Measurements from ENCODE around the gene SIGLEC6.

Gene SIGLEC6

DNA sequence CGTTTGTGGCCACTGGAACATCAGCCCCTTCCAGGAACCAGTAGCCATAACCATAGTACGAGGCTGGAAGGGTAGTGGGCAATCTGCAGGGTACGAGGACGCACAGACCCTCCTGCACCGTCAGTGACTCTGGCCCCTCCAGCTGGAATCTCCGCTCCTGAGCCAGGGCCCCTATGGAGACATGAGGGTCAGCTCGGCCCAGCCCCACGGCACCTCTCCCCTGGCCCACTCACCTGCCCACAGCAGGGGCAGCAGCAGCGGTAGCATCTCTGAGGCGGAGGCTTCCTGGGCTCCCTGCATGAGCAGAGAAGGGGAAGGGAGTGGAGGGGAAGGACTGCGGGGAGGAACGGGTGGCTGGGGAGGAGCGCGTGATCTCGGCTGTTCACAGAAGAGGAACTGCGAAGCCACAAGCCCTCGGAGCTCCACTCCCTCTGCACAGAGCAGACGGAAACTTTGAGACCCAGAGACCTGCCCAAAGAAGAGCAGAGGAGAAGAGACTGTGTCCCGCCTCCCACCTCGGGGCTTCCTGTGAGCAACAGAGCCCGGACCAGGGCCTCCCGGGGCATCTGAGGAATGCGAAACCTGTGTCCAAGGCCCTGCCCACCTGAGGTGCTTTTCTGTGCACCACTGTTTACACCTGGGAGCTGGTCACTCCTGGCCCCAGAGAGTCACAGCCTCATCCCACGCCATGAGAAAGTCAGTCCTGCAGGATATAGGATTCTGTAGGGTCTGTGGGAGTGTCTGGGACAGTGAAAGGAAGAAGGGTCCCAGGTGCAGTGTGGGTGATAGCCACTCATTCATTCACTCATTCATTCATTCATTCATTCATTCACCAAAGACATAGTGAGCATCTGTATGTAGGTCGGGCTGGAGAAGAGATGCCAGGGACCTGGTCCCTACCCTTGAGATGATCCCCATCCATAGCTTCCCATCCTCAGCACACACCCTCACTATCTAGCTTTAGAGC is at the start of gene SIGLEC6:
TSS of gene SIGLEC6 (minus strand) at position 322 of the 967 bp plus-strand sequence. CDS start at position 300, 22 bp downstream.
- Histone ChIP-seq H3K4me2 (peak within 1 kb of the TSS; percentile 71), H3K36me3 (no peaks in the 10 kb centered on the region), H3K27me3 (no peaks in the 10 kb centered on the region), H3K27ac (no peak within 1 kb of the TSS), H3K4me3 (no peak within 1 kb of the TSS), H3K9ac (no peak within 1 kb of the TSS), H3K9me3 (no peaks in the 10 kb centered on the region), H3K4me1 (peaks cover 17% of the 10 kb centered on the region), H4K20me1 (no peaks in the 10 kb centered on the region)
- no peak for TF ChIP-seq Cebpa-rat (IDR thresholded peaks at IDR 0.05)

DNA sequence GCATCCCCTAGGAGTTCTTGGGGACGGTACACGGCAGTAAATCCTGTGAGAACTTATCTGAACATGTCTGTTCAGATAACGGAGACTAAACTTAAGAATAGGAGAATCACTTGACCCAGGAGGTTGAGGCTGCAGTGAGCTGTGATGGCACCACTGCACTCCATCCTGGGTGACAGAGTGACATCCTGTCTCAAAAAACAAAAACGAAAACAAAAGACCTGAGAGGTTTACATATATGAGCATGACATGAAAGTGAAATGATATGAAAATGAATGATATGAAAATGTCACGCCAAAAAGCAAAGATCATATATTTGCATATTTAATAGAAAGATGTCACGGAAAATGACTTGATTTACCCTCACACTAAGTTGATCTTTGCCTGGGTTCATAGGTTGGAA is 45.4 kb upstream of the SIGLEC6 start:
- H3K9me3 ChIP-seq, result no peaks in the 10 kb centered on the region
- no peak overlapping the region for H3K27ac ChIP-seq
- no peak overlapping the region for H3K4me3 ChIP-seq
- no peak overlapping the region for H3K4me2 ChIP-seq
- H3K9ac ChIP-seq, result no peak overlapping the region
- peaks cover 35% of the 10 kb centered on the region for H3K36me3 ChIP-seq
- TF ChIP-seq Cebpa-rat (IDR thresholded peaks at IDR 0.05), result no peak
- H3K27me3 ChIP-seq, result no peaks in the 10 kb centered on the region
- no peaks in the 10 kb centered on the region for H4K20me1 ChIP-seq
- peaks cover 10% of the 10 kb centered on the region for H3K4me1 ChIP-seq

DNA sequence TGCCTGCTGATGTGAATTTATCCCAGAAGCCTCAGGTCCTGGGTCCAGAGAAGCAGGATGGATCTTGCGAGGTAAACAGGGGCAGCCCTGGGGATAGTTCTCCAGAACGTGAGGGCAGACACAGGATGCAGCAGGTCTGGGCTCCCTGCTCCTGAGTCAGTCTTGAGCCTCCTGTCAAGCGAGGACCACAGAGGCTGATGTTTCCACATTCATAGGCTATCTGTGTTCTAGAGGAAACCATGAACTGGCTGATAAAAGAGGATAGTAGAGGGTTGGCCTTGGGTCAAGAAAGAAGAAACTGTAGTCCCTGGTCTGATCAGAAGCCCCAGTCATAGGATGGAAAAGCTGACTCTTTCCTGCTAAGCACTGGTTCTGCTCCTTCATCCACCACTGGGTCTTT is 41.9 kb upstream of the SIGLEC6 start:
- Histone ChIP-seq H4K20me1 (no peaks in the 10 kb centered on the region), H3K4me3 (no peak overlapping the region), H3K27ac (no peak overlapping the region), H3K9ac (no peak overlapping the region), H3K9me3 (no peaks in the 10 kb centered on the region), H3K36me3 (peaks cover 18% of the 10 kb centered on the region), H3K4me1 (peaks cover 12% of the 10 kb centered on the region), H3K4me2 (no peak overlapping the region), H3K27me3 (no peaks in the 10 kb centered on the region)
- TF ChIP-seq Cebpa-rat (IDR thresholded peaks at IDR 0.05), result no peak

DNA sequence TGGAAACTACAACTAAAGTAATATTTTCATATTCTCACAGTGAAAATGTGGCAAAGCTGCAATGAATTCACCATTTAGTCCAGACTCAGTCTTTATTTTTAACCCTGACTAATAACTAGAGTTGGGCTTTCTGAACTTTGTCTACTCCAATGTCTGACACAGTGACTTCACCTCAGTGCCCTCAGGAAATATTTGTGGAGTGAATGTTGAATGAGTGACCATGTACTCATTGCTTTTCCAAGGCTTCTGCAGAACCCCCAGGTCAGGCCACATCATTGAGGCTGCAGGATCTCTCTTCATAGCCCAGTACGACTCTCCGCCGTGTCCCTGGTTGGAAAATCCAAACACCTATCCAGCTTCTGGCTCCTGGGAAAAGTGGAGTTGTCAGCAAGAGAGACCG is 41.4 kb upstream of the SIGLEC6 start:
- H3K4me2 ChIP-seq, result no peak overlapping the region
- H3K27me3 ChIP-seq, result no peaks in the 10 kb centered on the region
- no peak overlapping the region for H3K27ac ChIP-seq
- peaks cover 16% of the 10 kb centered on the region for H3K36me3 ChIP-seq
- no peak overlapping the region for H3K9ac ChIP-seq
- H4K20me1 ChIP-seq, result no peaks in the 10 kb centered on the region
- TF ChIP-seq Cebpa-rat (IDR thresholded peaks at IDR 0.05), result no peak
- H3K9me3 ChIP-seq, result no peaks in the 10 kb centered on the region
- no peak overlapping the region for H3K4me3 ChIP-seq
- peaks cover 12% of the 10 kb centered on the region for H3K4me1 ChIP-seq

DNA sequence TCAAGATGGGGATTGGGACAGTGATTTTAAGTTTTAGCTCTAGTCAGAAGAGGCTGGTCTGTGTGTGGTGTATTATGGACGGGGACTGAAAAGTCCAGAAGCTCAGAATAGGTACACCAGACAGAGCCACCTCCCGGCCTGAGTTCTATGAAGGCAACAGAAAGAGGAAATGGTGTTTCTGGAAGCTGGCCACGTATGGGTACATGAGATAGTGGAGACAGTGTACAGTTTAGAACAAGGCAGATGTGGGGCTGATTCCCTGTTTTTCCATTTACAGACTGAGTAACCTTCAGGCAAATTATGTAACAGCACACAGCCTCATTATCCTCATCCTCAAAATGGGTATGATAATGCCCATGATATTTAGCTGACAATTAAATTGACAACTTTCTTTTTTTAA is 40.9 kb upstream of the SIGLEC6 start:
- H3K27me3 ChIP-seq, result no peaks in the 10 kb centered on the region
- no peaks in the 10 kb centered on the region for H4K20me1 ChIP-seq
- H3K4me1 ChIP-seq, result peaks cover 12% of the 10 kb centered on the region
- no peaks in the 10 kb centered on the region for H3K9me3 ChIP-seq
- no peak overlapping the region for H3K9ac ChIP-seq
- H3K36me3 ChIP-seq, result peaks cover 16% of the 10 kb centered on the region
- no peak overlapping the region for H3K4me3 ChIP-seq
- H3K4me2 ChIP-seq, result peak overlapping the region; percentile 75
- no peak for TF ChIP-seq Cebpa-rat (IDR thresholded peaks at IDR 0.05)
- no peak overlapping the region for H3K27ac ChIP-seq

DNA sequence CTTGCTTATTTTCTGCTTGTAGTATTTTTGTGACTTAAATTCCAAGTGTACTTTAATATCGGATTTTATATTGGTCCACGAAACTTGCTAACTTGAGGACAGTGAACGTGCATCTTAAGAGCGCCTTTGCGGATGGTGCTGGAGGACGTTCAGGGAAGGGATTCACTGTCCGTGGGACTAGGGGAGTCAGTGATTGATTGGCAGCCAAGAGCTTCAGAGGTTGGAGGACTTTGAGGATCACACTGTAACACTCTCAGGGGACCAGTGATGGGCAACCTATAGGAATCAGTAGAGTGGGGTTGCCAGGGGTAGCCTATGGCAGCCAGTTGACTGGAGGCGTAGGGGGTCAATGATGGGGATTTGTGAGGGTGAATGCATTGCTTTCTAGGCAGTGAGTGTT is 40.1 kb upstream of the SIGLEC6 start:
- Histone ChIP-seq H3K27ac (0 out of 2 replicates have a peak overlapping the region, but pooled peaks have one; percentile 5), H3K4me3 (peak overlapping the region; percentile 66), H3K27me3 (no peaks in the 10 kb centered on the region), H3K9ac (peak overlapping the region; percentile 54; the same call in 1 of the 2 replicates), H3K36me3 (peaks cover 13% of the 10 kb centered on the region), H3K9me3 (no peaks in the 10 kb centered on the region), H3K4me1 (peaks cover 12% of the 10 kb centered on the region), H4K20me1 (no peaks in the 10 kb centered on the region), H3K4me2 (peak overlapping the region; percentile 75)
- TF ChIP-seq Cebpa-rat (IDR thresholded peaks at IDR 0.05), result no peak

DNA sequence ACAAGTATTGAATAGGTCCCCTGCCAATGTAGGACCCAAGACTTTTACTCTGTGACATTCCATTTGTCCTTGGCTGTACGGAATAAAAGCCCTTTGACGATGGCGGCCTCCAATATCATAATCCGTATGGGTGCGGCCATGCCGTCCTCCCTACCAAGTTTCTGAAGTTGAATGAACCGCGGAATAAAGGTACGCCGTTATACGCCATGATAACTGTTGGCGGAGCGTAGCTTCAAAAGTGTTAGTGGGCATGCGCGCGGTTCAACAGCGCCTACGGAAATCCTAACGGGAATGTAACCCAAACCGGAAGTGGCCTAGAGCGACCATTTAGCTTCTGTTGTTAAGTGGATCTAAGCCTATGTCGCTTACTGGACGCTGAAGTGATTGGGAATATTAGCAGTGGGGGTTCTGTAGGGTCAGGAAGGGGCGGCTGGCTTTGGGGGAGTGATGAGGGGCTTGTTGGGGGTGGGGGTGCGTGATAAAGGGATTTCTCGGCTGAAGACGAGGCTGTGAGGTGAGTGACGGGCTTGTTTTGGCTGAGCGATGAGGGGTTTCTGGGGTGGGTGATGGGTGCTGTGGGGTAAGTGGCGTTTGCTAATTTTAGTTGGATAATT is 39.6 kb upstream of the SIGLEC6 start, which contains the start of gene ZNF175:
TSS of gene ZNF175 (plus strand) at position 322 of the 614 bp plus-strand sequence. CDS start 2,047 bp downstream, outside the sequence.
- no peak for TF ChIP-seq Cebpa-rat (IDR thresholded peaks at IDR 0.05)
- H3K36me3 ChIP-seq, result peaks cover 9% of the 10 kb centered on the region
- H3K4me1 ChIP-seq, result peaks cover 12% of the 10 kb centered on the region
- no peaks in the 10 kb centered on the region for H4K20me1 ChIP-seq
- H3K27me3 ChIP-seq, result no peaks in the 10 kb centered on the region
- peak within 1 kb of the TSS; percentile 54; the same call in 1 of the 2 replicates for H3K9ac ChIP-seq
- H3K4me3 ChIP-seq, result peak within 1 kb of the TSS; percentile 66
- no peaks in the 10 kb centered on the region for H3K9me3 ChIP-seq
- H3K4me2 ChIP-seq, result peak within 1 kb of the TSS; percentile 75
- H3K27ac ChIP-seq, result 0 out of 2 replicates have a peak within 1 kb of the TSS, but pooled peaks have one; percentile 5

DNA sequence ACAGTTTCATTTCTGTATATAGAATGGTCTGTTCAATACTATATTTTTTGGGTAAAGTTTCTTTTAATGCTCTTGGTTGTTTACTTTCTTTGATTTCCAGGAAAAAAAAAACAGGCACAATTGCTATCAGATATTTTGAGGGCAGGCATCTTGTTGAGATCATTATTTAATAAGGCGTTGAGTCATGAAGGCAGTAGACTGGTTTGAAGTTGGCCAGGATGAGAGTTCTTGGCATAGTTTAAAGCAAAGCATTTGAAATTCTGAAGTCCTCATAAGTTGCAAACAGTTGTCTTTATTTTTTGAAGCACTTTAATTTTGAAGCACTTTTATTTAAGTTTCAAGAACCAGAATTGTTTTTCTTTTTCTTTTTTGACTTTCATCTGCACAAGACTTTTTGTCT is 37.0 kb upstream of the SIGLEC6 start:
- no peak overlapping the region for H3K27ac ChIP-seq
- no peaks in the 10 kb centered on the region for H3K27me3 ChIP-seq
- TF ChIP-seq Cebpa-rat (IDR thresholded peaks at IDR 0.05), result no peak
- H3K9ac ChIP-seq, result no peak overlapping the region
- no peaks in the 10 kb centered on the region for H4K20me1 ChIP-seq
- H3K4me2 ChIP-seq, result no peak overlapping the region
- H3K4me1 ChIP-seq, result peaks cover 25% of the 10 kb centered on the region
- H3K4me3 ChIP-seq, result no peak overlapping the region
- peaks cover 5% of the 10 kb centered on the region for H3K36me3 ChIP-seq
- H3K9me3 ChIP-seq, result no peaks in the 10 kb centered on the region

DNA sequence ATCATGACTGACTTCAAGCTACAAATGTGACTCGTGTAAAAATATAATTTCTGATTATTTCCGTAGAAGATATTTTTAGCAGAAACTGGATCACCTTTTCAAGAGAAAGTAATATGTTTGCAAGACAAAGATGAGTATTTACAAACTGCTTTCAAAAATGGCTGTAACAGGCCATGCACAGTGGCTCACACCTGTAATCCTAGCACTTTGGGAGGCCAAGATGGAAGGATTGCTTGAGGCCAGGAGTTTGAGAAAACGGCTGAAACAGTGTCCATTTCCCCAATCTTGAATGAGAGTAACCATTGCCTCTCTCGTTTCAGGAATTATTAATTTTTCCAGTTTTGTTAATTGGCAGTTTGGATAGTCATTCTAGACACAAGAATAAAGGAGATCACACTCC is 36.1 kb upstream of the SIGLEC6 start:
- no peak for TF ChIP-seq Cebpa-rat (IDR thresholded peaks at IDR 0.05)
- Histone ChIP-seq H3K4me3 (no peak overlapping the region), H3K4me1 (peaks cover 22% of the 10 kb centered on the region), H3K4me2 (no peak overlapping the region), H3K9ac (no peak overlapping the region), H3K27ac (no peak overlapping the region), H3K9me3 (no peaks in the 10 kb centered on the region), H3K27me3 (no peaks in the 10 kb centered on the region), H4K20me1 (no peaks in the 10 kb centered on the region), H3K36me3 (no peaks in the 10 kb centered on the region)

Measured in BLaER1 (cell line).